Measurements from ENCODE around the gene KCNQ4. TPM values are rescaled to one million over a fixed set of nuclear protein-coding genes. Genes with fewer than 3 reads are reported as not detected.

KCNQ4 gene
- total and polyA plus RNA-seq, 7 donors, result 1.9 to 9.1 (median 4.6) TPM

GRCh38 chr1:40876436-40876761, 92.8 kb downstream of the KCNQ4 start:
- H3K27ac ChIP-seq, result no peak overlapping the region
- intact Hi-C loops (cut with DNase I), result no loop called here
- 93 to 100% (median 96%) methylated on average over 2 of the region's 2 CpGs for WGBS, 3 donors
- H3K36me3 ChIP-seq (ENCODE audit: insufficient read depth in 1 of 2, low read depth in 1 of 2), result no peaks in the 10 kb centered on the region
- no peak overlapping the region for H3K4me3 ChIP-seq
- H3K4me1 ChIP-seq, result no peaks in the 10 kb centered on the region
- DNase-seq, result no peak
- H3K9me3 ChIP-seq, result peaks cover 5% of the 10 kb centered on the region
- H3K27me3 ChIP-seq (ENCODE audit: insufficient read depth in 3 of 3, low read length in 2 of 3), result no peaks in the 10 kb centered on the region
- TF ChIP-seq CTCF (IDR thresholded peaks at IDR 0.05), result no peak
- ATAC-seq, result no peak

- no peak for ATAC-seq
- intact Hi-C loops (cut with DNase I), result no loop called here
- Histone ChIP-seq H3K4me1 (no peaks in the 10 kb centered on the region), H3K27ac (peak overlapping the region; percentile 48), H3K9me3 (peaks cover 5% of the 10 kb centered on the region), H3K27me3 (ENCODE audit: insufficient read depth in 3 of 3, low read length in 2 of 3) (no peaks in the 10 kb centered on the region), H3K36me3 (ENCODE audit: insufficient read depth in 1 of 2, low read depth in 1 of 2) (no peaks in the 10 kb centered on the region), H3K4me3 (no peak overlapping the region)
- 67 to 75% (median 73%) methylated on average over 1 of the region's 1 CpG for WGBS, 3 donors
- TF ChIP-seq CTCF (IDR thresholded peaks at IDR 0.05), result no peak
- no peak for DNase-seq
Observed at GRCh38 chr1:40876891-40877290, 93.3 kb downstream of the KCNQ4 start.

GRCh38 chr1:40877698-40878097, 94.1 kb downstream of the KCNQ4 start:
- intact Hi-C loops (cut with DNase I), result no loop called here
- no peak for TF ChIP-seq CTCF (IDR thresholded peaks at IDR 0.05)
- WGBS, 3 donors, result 4 to 22% (median 17%) methylated on average over 4 of the region's 4 CpGs
- no peaks in the 10 kb centered on the region for H3K36me3 ChIP-seq (ENCODE audit: insufficient read depth in 1 of 2, low read depth in 1 of 2)
- peak; percentile 60 to 77 for DNase-seq
- peak; percentile 85 to 93 (median 87) for ATAC-seq
- peak overlapping the region; percentile 48 for H3K27ac ChIP-seq
- H3K4me1 ChIP-seq, result no peaks in the 10 kb centered on the region
- H3K27me3 ChIP-seq (ENCODE audit: insufficient read depth in 3 of 3, low read length in 2 of 3), result peaks cover 0 to 2% (median 2%) of the 10 kb centered on the region in 3 donors
- H3K9me3 ChIP-seq, result peaks cover 5% of the 10 kb centered on the region
- no peak overlapping the region for H3K4me3 ChIP-seq

GRCh38 chr1:40878906-40879305, 95.3 kb downstream of the KCNQ4 start:
- no peak overlapping the region for H3K27ac ChIP-seq
- ATAC-seq, result no peak
- intact Hi-C loops (cut with DNase I), result no loop called here
- no peaks in the 10 kb centered on the region for H3K4me1 ChIP-seq
- WGBS, 3 donors, result 97 to 100% (median 98%) methylated on average over 2 of the region's 2 CpGs
- H3K36me3 ChIP-seq (ENCODE audit: insufficient read depth in 1 of 2, low read depth in 1 of 2), result no peaks in the 10 kb centered on the region
- TF ChIP-seq CTCF (IDR thresholded peaks at IDR 0.05), result no peak
- no peak for DNase-seq
- H3K4me3 ChIP-seq, result no peak overlapping the region
- H3K9me3 ChIP-seq, result peaks cover 5% of the 10 kb centered on the region
- peaks cover 0 to 14% (median 4%) of the 10 kb centered on the region in 3 donors for H3K27me3 ChIP-seq (ENCODE audit: insufficient read depth in 3 of 3, low read length in 2 of 3)

GRCh38 chr1:40879482-40880175, 96.0 kb downstream of the KCNQ4 start:
- no peak for ATAC-seq
- Histone ChIP-seq H3K36me3 (ENCODE audit: insufficient read depth in 1 of 2, low read depth in 1 of 2) (no peaks in the 10 kb centered on the region), H3K27me3 (ENCODE audit: insufficient read depth in 3 of 3, low read length in 2 of 3) (peaks cover 0 to 21% (median 8%) of the 10 kb centered on the region in 3 donors), H3K9me3 (peaks cover 5% of the 10 kb centered on the region), H3K27ac (no peak overlapping the region), H3K4me1 (no peaks in the 10 kb centered on the region), H3K4me3 (no peak overlapping the region)
- no peak for TF ChIP-seq CTCF (IDR thresholded peaks at IDR 0.05)
- intact Hi-C loops (cut with DNase I), result no loop called here
- no peak for DNase-seq
- 80 to 90% (median 85%) methylated on average over 11 of the region's 11 CpGs for WGBS, 3 donors
